Measurements from ENCODE around the gene CDC14B. TPM values are rescaled to one million over a fixed set of nuclear protein-coding genes. Genes with fewer than 3 reads are reported as not detected.

Gene CDC14B
- total and polyA plus RNA-seq, 4 donors: 8.8 to 33.3 (median 11.3) TPM

- H3K27me3 ChIP-seq (ENCODE audit: control insufficient read depth in 4 of 4, insufficient read depth in 4 of 4, low read length in 3 of 4): no peaks in the 10 kb centered on the region
- TF ChIP-seq ZBTB33 (IDR thresholded peaks at IDR 0.05): no peak
- TF ChIP-seq FOXA1 (IDR thresholded peaks at IDR 0.05): no peak
- no peak for TF ChIP-seq HNF4A (conservative IDR thresholded peaks at IDR 0.05)
- TF ChIP-seq TAF1 (conservative IDR thresholded peaks at IDR 0.05): no peak
- no peak for TF ChIP-seq NR2F2 (IDR thresholded peaks at IDR 0.05)
- TF ChIP-seq HNF4G (IDR thresholded peaks at IDR 0.05): no peak
- H3K4me1 ChIP-seq (ENCODE audit: control insufficient read depth in 4 of 4, insufficient read depth in 4 of 4, low read length in 3 of 4): peaks cover 7 to 51% (median 31%) of the 10 kb centered on the region in 4 donors
- peak overlapping the region; percentile 59 to 71 for H3K9ac ChIP-seq (ENCODE audit: low read depth in 1 of 2, low read length in 2 of 2)
- WGBS: 47% methylated on average over 10 of the region's 10 CpGs
- no peak overlapping the region for H3K4me3 ChIP-seq (ENCODE audit: low read depth in 1 of 3, low read length in 3 of 3)
- H3K27ac ChIP-seq (ENCODE audit: low read depth in 1 of 2, low read length in 2 of 2): peak overlapping the region; percentile 97
- no peaks in the 10 kb centered on the region for H3K9me3 ChIP-seq (ENCODE audit: control insufficient read depth in 4 of 4, low read length in 3 of 4)
- no peaks in the 10 kb centered on the region for H3K36me3 ChIP-seq (ENCODE audit: control insufficient read depth in 4 of 4, insufficient read depth in 3 of 4, low read depth in 1 of 4, low read length in 3 of 4)
- DNase-seq (ENCODE audit: low spot score): no peak
Measured at GRCh38 chr9:96490534-96491078, 129.0 kb downstream of the CDC14B start.

- DNase-seq (ENCODE audit: low spot score): no peak
- Histone ChIP-seq H3K9me3 (ENCODE audit: control insufficient read depth in 4 of 4, low read length in 3 of 4) (no peaks in the 10 kb centered on the region), H3K27me3 (ENCODE audit: control insufficient read depth in 4 of 4, insufficient read depth in 4 of 4, low read length in 3 of 4) (no peaks in the 10 kb centered on the region), H3K36me3 (ENCODE audit: control insufficient read depth in 4 of 4, insufficient read depth in 3 of 4, low read depth in 1 of 4, low read length in 3 of 4) (peaks cover 0 to 3% (median 0%) of the 10 kb centered on the region in 4 donors), H3K4me1 (ENCODE audit: control insufficient read depth in 4 of 4, insufficient read depth in 4 of 4, low read length in 3 of 4) (peaks cover 7 to 51% (median 31%) of the 10 kb centered on the region in 4 donors), H3K4me3 (ENCODE audit: low read depth in 1 of 3, low read length in 3 of 3) (no peak overlapping the region), H3K9ac (ENCODE audit: low read depth in 1 of 2, low read length in 2 of 2) (no peak overlapping the region), H3K27ac (ENCODE audit: low read depth in 1 of 2, low read length in 2 of 2) (no peak overlapping the region)
- WGBS: 96% methylated on average over 12 of the region's 12 CpGs
- TF ChIP-seq JUND (IDR thresholded peaks at IDR 0.05) (no peak), ATF3 (IDR thresholded peaks at IDR 0.05) (no peak), GABPA (IDR thresholded peaks at IDR 0.05 in 1 of 2, conservative IDR thresholded peaks at IDR 0.05 in 1 of 2) (no peak), HNF4A (conservative IDR thresholded peaks at IDR 0.05) (no peak), SP1 (IDR thresholded peaks at IDR 0.05) (no peak), YY1 (IDR thresholded peaks at IDR 0.05) (no peak), NR2F2 (IDR thresholded peaks at IDR 0.05) (no peak)
Measured at GRCh38 chr9:96489482-96489979, 130.1 kb downstream of the CDC14B start.

- Histone ChIP-seq H3K9me3 (ENCODE audit: control insufficient read depth in 4 of 4, low read length in 3 of 4) (no peaks in the 10 kb centered on the region), H3K27me3 (ENCODE audit: control insufficient read depth in 4 of 4, insufficient read depth in 4 of 4, low read length in 3 of 4) (no peaks in the 10 kb centered on the region), H3K27ac (ENCODE audit: low read depth in 1 of 2, low read length in 2 of 2) (peak overlapping the region; percentile 41 to 83), H3K36me3 (ENCODE audit: control insufficient read depth in 4 of 4, insufficient read depth in 3 of 4, low read depth in 1 of 4, low read length in 3 of 4) (peaks cover 0 to 5% (median 0%) of the 10 kb centered on the region in 4 donors), H3K9ac (ENCODE audit: low read depth in 1 of 2, low read length in 2 of 2) (no peak overlapping the region), H3K4me1 (ENCODE audit: control insufficient read depth in 4 of 4, insufficient read depth in 4 of 4, low read length in 3 of 4) (peaks cover 7 to 50% (median 30%) of the 10 kb centered on the region in 4 donors), H3K4me3 (ENCODE audit: low read depth in 1 of 3, low read length in 3 of 3) (peak overlapping the region in 1 of 3 donors; percentile 3)
- no peak for DNase-seq (ENCODE audit: low spot score)
- 30% methylated on average over 10 of the region's 10 CpGs for WGBS
- peak; percentile 49 to 85 for TF ChIP-seq RXRA (IDR thresholded peaks at IDR 0.05)
- TF ChIP-seq SP1 (IDR thresholded peaks at IDR 0.05): peak; percentile 57
- TF ChIP-seq HNF4A (conservative IDR thresholded peaks at IDR 0.05): peak; percentile 85 to 96
- TF ChIP-seq CTCF (IDR thresholded peaks at IDR 0.05; ENCODE audit: low read depth, low read length, missing input control): no peak
- no peak for TF ChIP-seq YY1 (IDR thresholded peaks at IDR 0.05)
- TF ChIP-seq NR2F2 (IDR thresholded peaks at IDR 0.05): peak; percentile 73
- TF ChIP-seq JUND (IDR thresholded peaks at IDR 0.05): peak in 1 of 2 donors; percentile 51
- TF ChIP-seq FOXA2 (IDR thresholded peaks at IDR 0.05): no peak
- TF ChIP-seq TAF1 (conservative IDR thresholded peaks at IDR 0.05): no peak
- TF ChIP-seq FOXA1 (IDR thresholded peaks at IDR 0.05): no peak
- TF ChIP-seq ATF3 (IDR thresholded peaks at IDR 0.05): no peak
- TF ChIP-seq ZBTB33 (IDR thresholded peaks at IDR 0.05): no peak
- TF ChIP-seq GABPA (IDR thresholded peaks at IDR 0.05 in 1 of 2, conservative IDR thresholded peaks at IDR 0.05 in 1 of 2): peak in 1 of 2 donors; percentile 47
- peak; percentile 23 for TF ChIP-seq HNF4G (IDR thresholded peaks at IDR 0.05)
- peak in 1 of 2 donors; percentile 11 for TF ChIP-seq RAD21 (IDR thresholded peaks at IDR 0.05)
- no peak for TF ChIP-seq MAX (IDR thresholded peaks at IDR 0.05)
- TF ChIP-seq EGR1 (IDR thresholded peaks at IDR 0.05; ENCODE audit: low read depth in 2 of 2): no peak
Measured at GRCh38 chr9:96487949-96488348, 131.7 kb downstream of the CDC14B start.

All from liver (tissue), 9 donors.